Heart left ventricle (tissue), 16 donors: ENCODE measurements around the gene TLR3. TPM values are rescaled to one million over a fixed set of nuclear protein-coding genes. Genes with fewer than 3 reads are reported as not detected.
"Not testable (repeated sequence)": the region's sequence is repeated elsewhere in the genome, so short reads cannot be mapped to it uniquely, and the experiment has no call there.

Experiments used
- ATAC-seq, 4 donors: fragments of 200-7000 bp; cut with Tn5 transposase; one replicate each; pipeline ENCODE4 v1.9.1; 2020 to 2022; ENCODE audit warnings: moderate library complexity in 4 of 4, mild to moderate bottlenecking in 3 of 4, moderate number of reproducible peaks in 1 of 4
- DNase-seq, 5 donors: peaks; one replicate each; pipeline ENCODE4 v3.0.0-alpha.2; 2020
- H3K27ac ChIP-seq, 12 donors: fragments of 200-600 bp; sonication (generic) in 4 of 12; one replicate each; pipeline versions ENCODE4 v1.5.0 to v1.8.0; 2016 to 2022; ENCODE audit warnings: mild to moderate bottlenecking in 2 of 12
- H3K27me3 ChIP-seq, 9 donors: fragments of 200-600 bp; sonication (generic) in 2 of 9; one replicate each; pipeline versions ENCODE4 v1.5.1 to v1.8.0; 2016 to 2022; ENCODE audit warnings: mild to moderate bottlenecking in 3 of 9
- H3K36me3 ChIP-seq, 9 donors: fragments of 200-600 bp; sonication (generic) in 2 of 9; one replicate each; pipeline versions ENCODE4 v1.5.0 to v1.8.0; 2018 to 2022; ENCODE audit warnings: mild to moderate bottlenecking in 2 of 9
- H3K4me1 ChIP-seq, 12 donors: fragments of 200-600 bp; sonication (generic) in 4 of 12; one replicate each; pipeline versions ENCODE4 v1.5.0 to v1.8.0; 2016 to 2022; ENCODE audit warnings: mild to moderate bottlenecking in 3 of 12
- H3K4me3 ChIP-seq, 12 donors: fragments of 200-600 bp; sonication (generic) in 4 of 12; one replicate each; pipeline versions ENCODE4 v1.5.0 to v1.8.0; 2017 to 2022; ENCODE audit warnings: mild to moderate bottlenecking in 9 of 12, moderate library complexity in 4 of 12
- H3K9me3 ChIP-seq, 12 donors: fragments of 200-600 bp; sonication (generic) in 4 of 12; one replicate each; pipeline versions ENCODE4 v1.5.0 to v1.8.0; 2016 to 2022; ENCODE audit warnings: mild to moderate bottlenecking in 1 of 12
- CTCF ChIP-seq, 12 donors: fragments of 200-600 bp; sonication (generic) in 4 of 12; IDR thresholded peaks; one replicate each; pipeline versions ENCODE4 v1.5.0 to v1.8.0; 2018 to 2022; ENCODE audit warnings: antibody characterized with exemption in 12 of 12, mild to moderate bottlenecking in 5 of 12
- POLR2A ChIP-seq, 2 donors: fragments of 450-650 bp; IDR thresholded peaks; one replicate each; pipeline ENCODE4 v1.6.1; 2017; ENCODE audit warnings: antibody characterized with exemption in 2 of 2, mild to moderate bottlenecking in 2 of 2, moderate library complexity in 2 of 2
- WGBS, 4 donors: extraction: QIAGEN DNeasy Blood & Tissue Kit in 2 of 4; methylation state at CpG; one replicate each; pipeline versions ENCODE4 v1.1.5 to v1.1.7; 2013 to 2018; 5-methylcytosine and 5-hydroxymethylcytosine counted together
- intact Hi-C, 10 donors: fragments of 100-400 bp; cut with DNase I; formaldehyde crosslinking; loops; one replicate each; pipeline versions ENCODE4 v1.11.1 to v1.14.2; 2022
- polyA plus RNA-seq, 2 donors: library from polyadenylated mRNA; stranded (reverse); fragments of 200-250 nt; gene quantifications; one replicate each; pipeline ENCODE4 v1.2.3, GENCODE V29; 2013
- total RNA-seq, 9 donors: library from RNA; depleted of rRNA in 2 of 9; stranded (reverse); fragments of >200 nt in 2 of 9; fragmentation: NEBNext Ultra II Directional in 3 of 9; extraction: Animal tissue kit (Norgen Biotek cat#: 25700) in 3 of 9; gene quantifications; one replicate each; pipeline versions ENCODE4 v1.1.0 to v1.2.4, GENCODE V29; 2016 to 2023
- donor health status: ischemic (EF 13 %, LVEDD 7.1; RV severe dilation, severe dysfunction).
- donor health status: healthy with polysubstance abuse.
- donor health status: DM: no; HTN: yes; CAD: no.
- donor health status: DM: no; HTN: no; CAD: no.
- donor health status: ischemic (EF 25% LVEDD 6.9; RV normal size, moderate dysfunction).
- donor health status: ischemic (EF 25% LVEDD 5.7; RV mildly dilated, moderate dysfunction).
- donor health status: healthy.
- donor health status: DM: yes; HTN: yes; CAD: no.
- donor health status: ischemic (EF 35%, LVEDD 5.7; RV mildly dilated, moderate dysfunction).
- donor health status: nonischemic (EF 11% LVEDD 7.7; RV severe dilation, severe dysfunction).
- donor health status: DM: yes; HTN: yes; CAD: no.
- donor health status: PGD.
- donor health status: ischemic (EF 29% LVEDD 5.4; RV normal size, mild dysfunction).
- donor health status: nonischemic (EF 23%, LVEDD 6.1; RV moderate dilation, normal function).

TLR3 gene
- total and polyA plus RNA-seq, 11 donors: 0.69 to 18.6 (median 2.8) TPM

- H3K4me1 ChIP-seq: peaks cover 0 to 37% (median 22%) of the 10 kb centered on the region in 12 donors
- intact Hi-C loops: loop anchor here in 3 of 10 donors (10.0 kb wide), 2 partner anchors 558 to 828 kb away; partner anchors contain the start of genes CCDC110 (in 3 of the 3), CFAP97 (in 1 of the 3) and SNX25 (in 1 of the 3)
- DNase-seq (no peak), ATAC-seq (no peak)
- no peaks in the 10 kb centered on the region for H3K36me3 ChIP-seq
- no peaks in the 10 kb centered on the region for H3K27me3 ChIP-seq
- no peak for TF ChIP-seq CTCF (IDR thresholded peaks at IDR 0.05)
- TF ChIP-seq POLR2A (IDR thresholded peaks at IDR 0.05): no peak
- no peak overlapping the region for H3K27ac ChIP-seq
- H3K4me3 ChIP-seq: no peak overlapping the region
- H3K9me3 ChIP-seq: peaks cover 0 to 8% (median 0%) of the 10 kb centered on the region in 12 donors
- 61 to 92% (median 90%) methylated on average over 3 of the region's 3 CpGs for WGBS, 4 donors
Observed at GRCh38 chr4:186033027-186033426, 35.9 kb upstream of the TLR3 start.

- H3K4me3 ChIP-seq, H3K36me3 ChIP-seq, DNase-seq, H3K27ac ChIP-seq, H3K9me3 ChIP-seq, ATAC-seq, H3K27me3 ChIP-seq: not testable (repeated sequence)
- intact Hi-C loops: loop anchor here in 9 of 10 donors (5.0 to 10.0 kb wide), 4 partner anchors 392 to 830 kb away; partner anchors contain the start of genes CCDC110 (in 3 of the 9), CFAP97 (in 1 of the 9) and SNX25 (in 1 of the 9)
- WGBS, 4 donors: 88 to 100% (median 90%) methylated on average over 6 to 7 of the region's 7 CpGs
- H3K4me1 ChIP-seq: peaks cover 0 to 32% (median 21%) of the 10 kb centered on the region in 12 donors
Observed at GRCh38 chr4:186034613-186035012, 34.3 kb upstream of the TLR3 start.

- Histone ChIP-seq H3K27me3 (no peaks in the 10 kb centered on the region), H3K36me3 (no peaks in the 10 kb centered on the region), H3K9me3 (peaks cover 0 to 8% (median 0%) of the 10 kb centered on the region in 12 donors), H3K27ac (no peak overlapping the region), H3K4me3 (no peak overlapping the region), H3K4me1 (peaks cover 0 to 12% (median 6%) of the 10 kb centered on the region in 12 donors)
- ATAC-seq (peak in 2 of 4 donors; percentile 21 to 37), DNase-seq (no peak)
- 69 to 76% (median 74%) methylated on average over 6 of the region's 6 CpGs for WGBS, 4 donors
- TF ChIP-seq POLR2A (IDR thresholded peaks at IDR 0.05) (no peak), CTCF (IDR thresholded peaks at IDR 0.05) (no peak)
- intact Hi-C loops: loop anchor here in 9 of 10 donors (5.0 to 10.0 kb wide), 4 partner anchors 395 to 832 kb away; partner anchors contain the start of genes CCDC110 (in 3 of the 9), CFAP97 (in 1 of the 9) and SNX25 (in 1 of the 9)
Observed at GRCh38 chr4:186036976-186037581, 31.9 kb upstream of the TLR3 start.

- peak; percentile 49 to 87 (median 79) for ATAC-seq
- peaks cover 0 to 11% (median 6%) of the 10 kb centered on the region in 12 donors for H3K4me1 ChIP-seq
- peak in 2 of 5 donors; percentile 49 to 68 for DNase-seq
Observed at GRCh38 chr4:186037692-186038658, 31.0 kb upstream of the TLR3 start.

More at GRCh38 chr4:186037692-186038658, 31.0 kb upstream of the TLR3 start:
- WGBS, 4 donors: 20 to 34% (median 29%) methylated on average over 12 of the region's 12 CpGs
- TF ChIP-seq POLR2A (IDR thresholded peaks at IDR 0.05): no peak
- TF ChIP-seq CTCF (IDR thresholded peaks at IDR 0.05): peak; percentile 73 to 92 (median 83)
- Histone ChIP-seq H3K4me3 (no peak overlapping the region), H3K9me3 (peaks cover 0 to 8% (median 0%) of the 10 kb centered on the region in 12 donors), H3K27ac (peak overlapping the region in 1 of 12 donors; percentile 49), H3K27me3 (no peaks in the 10 kb centered on the region), H3K36me3 (no peaks in the 10 kb centered on the region)
- intact Hi-C loops: loop anchor here (2.0 to 10.0 kb wide), 5 partner anchors 396 to 833 kb away; partner anchors contain the start of genes CCDC110 (in 3 of the 10), CFAP97 (in 1 of the 10) and SNX25 (in 1 of the 10)
